GM12872 (cell line): ENCODE measurements around the gene SLC25A51.

Experiments
- CTCF ChIP-seq: IDR thresholded peaks from 3 replicates; pipeline ENCODE4 v1.5.1; 2011; ENCODE audit warnings: low read depth, mild to moderate bottlenecking, low read length, moderate library complexity; ENCODE audit not compliant: insufficient read depth

Gene SLC25A51

GRCh38 chr9:37948417-37948980 lies 44.6 kb upstream of the SLC25A51 start:
- no peak for TF ChIP-seq CTCF

GRCh38 chr9:37947977-37948376 lies 44.0 kb upstream of the SLC25A51 start:
- no peak for TF ChIP-seq CTCF

GRCh38 chr9:37947471-37947870 lies 43.5 kb upstream of the SLC25A51 start:
- no peak for TF ChIP-seq CTCF

- TF ChIP-seq CTCF = no peak
These were observed 43.0 kb upstream of the SLC25A51 start for GRCh38 chr9:37946971-37947370.

GRCh38 chr9:37946041-37946440 lies 42.1 kb upstream of the SLC25A51 start:
- no peak for TF ChIP-seq CTCF

- TF ChIP-seq CTCF = no peak
These were observed 40.9 kb upstream of the SLC25A51 start for GRCh38 chr9:37944671-37945481.

GRCh38 chr9:37944266-37944650 lies 40.3 kb upstream of the SLC25A51 start:
- no peak for TF ChIP-seq CTCF
